LHCN-M2 (cell line): ENCODE results near the gene POLE. TPM values are rescaled to one million over a fixed set of nuclear protein-coding genes. Genes with fewer than 3 reads are reported as not detected.

Source experiments
- DNase-seq: peaks from one replicate; pipeline ENCODE4 v3.0.0-alpha.2; 2012; ENCODE audit warnings: low read depth
- total RNA-seq: library from RNA; depleted of rRNA; stranded (reverse); fragments of >200 nt; gene quantifications from 2 replicates; pipeline ENCODE4 v1.2.3, GENCODE V29; 2014

Gene POLE
- total RNA-seq, 1 experiment from 2014 or later: 34.8 TPM

- DNase-seq: no peak
Observed at GRCh38 chr12:132675757-132676432, 11.2 kb downstream of the POLE start.

GRCh38 chr12:132674561-132674960 lies 12.6 kb downstream of the POLE start:
- DNase-seq: no peak

DNA sequence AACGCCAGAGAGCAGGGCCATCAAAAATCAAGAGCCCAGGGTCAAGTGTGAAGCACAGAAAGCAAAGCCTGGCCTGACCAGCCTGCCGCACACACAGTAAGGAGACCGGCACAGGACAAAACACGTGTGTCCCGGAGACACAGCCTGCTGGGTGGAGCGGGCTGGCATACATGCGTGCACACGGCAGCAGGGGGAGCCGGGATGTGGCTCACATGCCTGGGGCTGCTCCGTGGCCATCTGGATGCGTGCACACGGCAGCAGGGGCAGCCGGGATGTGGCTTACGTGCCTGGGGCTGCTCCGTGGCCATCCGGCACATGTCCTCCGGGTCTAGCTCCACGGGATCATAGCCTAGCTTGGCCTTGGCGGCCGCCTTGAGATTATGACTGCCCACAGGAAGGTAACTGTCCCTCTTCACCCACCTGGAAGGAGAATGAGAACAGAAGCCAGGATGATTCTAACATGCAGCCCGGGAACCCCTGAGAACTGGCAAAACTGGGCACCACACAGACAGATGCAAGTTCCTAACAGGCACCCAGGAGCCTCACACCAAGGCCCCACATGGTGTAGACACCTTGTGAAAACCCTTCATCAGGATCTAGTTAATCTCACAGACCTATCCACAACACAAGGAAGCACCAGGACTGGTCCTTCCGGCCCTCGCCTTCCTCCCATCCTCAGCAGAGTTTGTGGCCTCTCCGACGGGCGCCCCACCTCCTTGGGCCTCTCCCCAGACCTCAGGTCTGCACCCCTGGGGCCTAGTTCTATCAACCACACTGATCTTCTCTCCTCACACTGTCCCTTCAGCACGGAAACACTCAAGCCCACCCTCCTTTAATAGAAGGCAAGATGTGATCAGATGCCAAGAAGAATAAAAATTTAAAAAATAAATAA lies 13.6 kb downstream of the POLE start:
- DNase-seq: no peak

- DNase-seq: no peak
Observed at GRCh38 chr12:132672678-132673077, 14.5 kb downstream of the POLE start.

GRCh38 chr12:132672116-132672515 lies 15.0 kb downstream of the POLE start:
- DNase-seq: no peak

DNA sequence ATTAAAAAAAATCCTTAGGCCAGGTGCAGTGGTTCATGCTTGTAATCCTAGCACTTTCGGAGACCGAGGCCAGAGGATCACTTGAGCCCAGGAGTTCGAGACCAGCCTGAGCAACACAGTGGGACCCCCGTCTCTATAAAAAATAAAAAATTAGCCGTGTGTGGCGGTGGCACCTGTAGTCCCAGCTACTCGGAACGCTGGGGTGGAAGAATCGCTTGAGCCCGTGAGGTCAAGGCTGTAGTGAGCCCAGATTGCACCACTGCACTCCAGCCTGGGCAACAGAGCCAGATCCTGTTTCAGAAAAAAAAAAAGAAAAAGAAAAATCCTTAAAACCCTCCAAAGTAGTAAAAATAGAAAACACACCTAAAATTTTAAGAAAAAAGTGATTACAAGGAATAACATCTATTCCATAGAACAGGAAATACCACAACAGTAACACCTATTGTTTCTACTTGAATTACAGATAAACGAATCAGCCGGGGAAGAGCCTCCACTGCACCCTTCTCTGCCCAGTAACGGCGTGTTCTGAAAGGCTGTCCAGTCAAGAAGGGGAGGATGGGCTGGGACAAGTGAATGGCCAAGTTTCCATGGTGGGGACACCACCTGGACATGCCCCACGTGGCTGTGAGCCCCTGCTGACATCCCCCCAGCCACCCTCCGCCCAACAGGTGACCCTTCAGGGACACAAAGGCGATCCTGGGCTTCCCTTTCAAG lies 17.8 kb downstream of the POLE start:
- DNase-seq: no peak

- no peak for DNase-seq
Observed at GRCh38 chr12:132668191-132669088, 18.7 kb downstream of the POLE start.

- DNase-seq: no peak
Observed at GRCh38 chr12:132665794-132666193, 21.3 kb downstream of the POLE start.

- DNase-seq: no peak
Observed at GRCh38 chr12:132665149-132665491, 22.0 kb downstream of the POLE start.

DNA sequence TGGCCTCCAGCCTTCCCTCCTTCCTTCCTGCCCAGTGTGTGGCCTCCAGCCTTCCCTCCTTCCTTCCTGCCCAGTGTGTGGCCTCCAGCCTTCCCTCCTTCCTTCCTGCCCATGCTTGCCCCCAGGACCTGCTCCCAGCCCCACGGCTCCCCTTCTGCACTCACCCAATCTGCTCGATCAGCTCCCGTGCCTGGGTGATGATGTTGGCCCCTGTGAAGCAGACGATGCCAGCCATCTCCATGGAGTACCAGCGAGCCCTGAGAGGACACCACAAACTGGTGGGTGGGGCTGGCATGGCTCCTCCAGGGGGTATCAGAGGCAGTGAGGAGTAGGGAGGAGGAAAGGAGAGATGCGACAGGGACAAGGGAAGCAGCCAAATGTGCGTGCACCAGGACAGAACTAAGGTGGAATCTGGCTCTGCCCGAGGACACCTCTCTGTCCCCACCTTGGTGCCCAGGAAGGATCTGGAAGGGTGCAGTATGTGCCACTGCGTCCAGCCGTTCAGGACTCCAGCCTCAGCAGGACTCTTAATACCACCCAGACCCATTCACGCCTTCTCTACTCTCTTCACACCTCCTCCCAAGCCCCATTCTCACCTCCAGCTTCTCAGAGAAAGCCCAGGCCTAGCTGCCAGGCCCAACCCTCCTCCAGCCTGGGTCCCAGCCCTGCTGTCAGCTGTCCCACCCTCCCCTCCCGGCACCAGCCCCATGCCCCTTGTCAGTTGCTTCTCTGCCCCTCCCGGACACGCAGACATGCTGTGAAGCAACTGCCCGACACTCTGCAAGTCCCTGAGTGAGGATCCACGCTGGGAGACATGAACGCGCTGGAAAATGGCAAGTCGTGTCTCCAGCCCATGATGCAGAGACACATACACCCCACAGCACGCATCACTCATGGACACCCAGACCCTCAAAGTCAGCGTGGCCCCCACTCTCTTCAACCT lies 22.7 kb downstream of the POLE start:
- no peak for DNase-seq

DNA sequence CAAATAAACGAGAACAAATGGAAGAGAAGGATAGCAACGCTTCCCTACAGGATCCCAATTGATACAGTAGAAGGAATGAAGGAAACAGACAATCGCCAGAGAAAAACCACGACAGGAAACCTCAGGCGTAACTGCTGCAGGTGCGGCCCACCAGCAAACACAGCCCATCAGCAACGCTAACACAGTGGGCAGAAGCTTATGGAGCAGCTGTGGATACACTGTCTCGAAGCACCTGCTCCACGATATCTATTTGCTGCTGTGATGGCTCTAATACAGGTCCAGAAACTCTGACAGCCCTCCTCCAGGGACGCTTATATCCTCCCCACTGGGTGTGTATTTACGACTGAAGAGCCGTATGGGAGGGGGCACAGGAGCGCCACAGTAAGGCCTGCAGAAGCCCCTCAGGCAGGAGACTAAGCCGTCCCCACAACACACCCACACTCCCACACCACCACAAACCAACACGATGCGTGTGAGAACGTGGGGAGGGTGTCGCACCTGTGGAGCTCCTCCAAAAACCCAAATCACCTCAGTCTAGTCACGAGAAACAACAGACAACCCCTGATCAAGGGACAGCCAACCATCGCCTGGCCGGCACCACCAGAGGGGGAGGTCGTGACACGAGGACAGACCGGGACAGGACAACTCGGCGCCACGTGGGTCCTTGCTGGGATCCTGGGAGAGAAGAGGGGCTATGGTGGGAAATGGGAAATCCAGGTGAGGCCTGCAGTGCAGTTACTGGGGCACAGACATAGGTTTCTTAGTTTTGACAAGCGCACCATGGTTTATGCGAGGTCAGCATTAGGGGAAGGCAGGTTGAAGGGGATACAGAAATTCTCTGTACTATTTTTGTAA lies 24.0 kb downstream of the POLE start:
- DNase-seq: no peak

DNA sequence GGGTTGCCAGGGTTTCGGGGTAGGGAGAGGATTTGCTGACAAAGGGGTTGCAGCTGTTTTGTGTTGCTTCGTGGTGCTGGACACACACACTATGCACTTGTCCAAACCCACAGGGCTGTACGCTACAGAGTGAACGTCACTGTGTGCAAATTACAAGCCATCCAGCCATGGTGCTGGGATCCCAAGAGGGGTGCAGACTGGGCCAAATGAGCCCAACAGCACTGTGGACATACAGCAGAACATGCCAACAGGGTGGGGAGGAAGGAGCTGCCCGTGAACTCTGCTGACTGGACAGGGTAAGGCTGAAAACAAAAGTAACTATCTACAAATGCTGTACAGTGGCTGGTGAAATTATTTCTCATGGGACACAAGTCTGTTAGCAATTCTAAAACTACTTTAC lies 25.2 kb downstream of the POLE start:
- DNase-seq: no peak

GRCh38 chr12:132660996-132661395 lies 26.1 kb downstream of the POLE start:
- no peak for DNase-seq

- no peak for DNase-seq
Observed at GRCh38 chr12:132660052-132660451, 27.1 kb downstream of the POLE start.

DNA sequence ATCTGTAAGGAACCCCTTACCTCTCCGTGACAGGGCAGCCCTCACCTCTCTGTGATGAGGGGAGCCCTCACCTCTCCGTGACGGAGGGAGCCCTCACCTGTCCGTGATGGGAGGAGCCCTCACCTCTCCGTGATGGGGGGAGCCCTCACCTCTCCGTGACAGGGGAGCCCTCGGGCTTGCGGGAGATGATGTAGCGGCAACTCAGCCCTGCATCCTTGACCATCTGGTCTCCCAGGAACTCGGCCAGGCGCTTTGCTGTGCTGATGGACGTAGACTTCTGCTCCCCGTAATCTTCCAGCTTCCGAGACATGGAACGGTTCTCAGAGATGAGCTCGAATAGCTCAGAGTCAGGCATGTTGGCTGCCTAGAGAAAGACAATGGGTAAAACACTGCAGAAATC lies 28.0 kb downstream of the POLE start:
- no peak for DNase-seq

GRCh38 chr12:132658149-132658894 lies 28.8 kb downstream of the POLE start:
- DNase-seq: no peak

DNA sequence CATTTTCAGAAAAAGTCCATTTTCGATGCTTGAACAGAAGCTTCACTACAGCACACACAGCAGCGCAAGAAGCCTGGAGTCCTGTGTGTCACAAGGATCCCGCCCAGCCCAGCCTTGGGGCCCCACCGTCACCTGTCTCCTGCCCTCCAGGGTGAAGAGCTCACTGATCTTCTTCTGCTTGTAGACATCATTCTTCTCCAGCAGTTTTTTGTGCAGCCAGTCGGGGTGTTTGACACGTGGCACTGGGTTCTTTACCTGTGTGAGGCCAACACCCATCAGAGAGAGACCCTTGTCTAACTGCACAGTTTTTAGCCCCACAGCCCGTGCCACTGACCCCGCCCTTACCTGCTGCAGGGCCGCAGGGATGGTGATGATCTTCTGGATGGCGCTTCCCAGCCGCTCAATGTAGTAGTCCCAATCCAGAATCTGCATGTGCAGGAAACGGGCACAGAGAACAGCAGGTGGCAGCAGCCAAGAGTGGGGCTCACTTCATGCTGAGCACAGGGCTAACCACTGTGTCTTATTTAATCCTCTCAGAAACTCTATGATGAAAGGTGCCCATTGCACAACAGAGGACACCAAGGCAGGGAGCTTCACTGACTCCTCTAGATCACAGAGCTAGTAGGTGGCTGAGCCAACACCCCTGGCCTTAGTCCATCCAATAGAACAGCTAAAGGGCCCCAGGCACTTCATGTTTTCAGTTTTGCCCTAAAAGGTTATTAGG lies 30.0 kb downstream of the POLE start:
- no peak for DNase-seq
